ENCODE results near the gene B3GNT5.
"Not testable (repeated sequence)": the region's sequence is repeated elsewhere in the genome, so short reads cannot be mapped to it uniquely, and the experiment has no call there.

The B3GNT5 gene

GRCh38 chr3:183222631-183223235 is 30.3 kb upstream of the B3GNT5 start:
- Histone ChIP-seq H3K27ac (ENCODE audit: poor library complexity, severe bottlenecking) (no peak overlapping the region), H3K36me3 (ENCODE audit: low read depth) (no peaks in the 10 kb centered on the region), H3K4me3 (ENCODE audit: severe bottlenecking) (no peak overlapping the region), H3K27me3 (ENCODE audit: insufficient read depth, poor library complexity, severe bottlenecking) (no peaks in the 10 kb centered on the region), H3K9me3 (ENCODE audit: severe bottlenecking) (no peaks in the 10 kb centered on the region), H3K4me1 (ENCODE audit: insufficient read depth, poor library complexity, severe bottlenecking) (no peaks in the 10 kb centered on the region)
- DNase-seq (ENCODE audit: low spot score) (no peak), ATAC-seq (ENCODE audit: low read depth) (no peak)
- TF ChIP-seq CTCF (IDR thresholded peaks at IDR 0.05; ENCODE audit: poor library complexity, severe bottlenecking): no peak

GRCh38 chr3:183224180-183224970 is 28.7 kb upstream of the B3GNT5 start:
- DNase-seq (ENCODE audit: low spot score) (no peak), ATAC-seq (ENCODE audit: low read depth) (no peak)
- H3K4me1 ChIP-seq (ENCODE audit: insufficient read depth, poor library complexity, severe bottlenecking): no peaks in the 10 kb centered on the region
- no peak for TF ChIP-seq CTCF (IDR thresholded peaks at IDR 0.05; ENCODE audit: poor library complexity, severe bottlenecking)
- no peak overlapping the region for H3K27ac ChIP-seq (ENCODE audit: poor library complexity, severe bottlenecking)
- H3K4me3 ChIP-seq (ENCODE audit: severe bottlenecking): no peak overlapping the region
- H3K27me3 ChIP-seq (ENCODE audit: insufficient read depth, poor library complexity, severe bottlenecking): no peaks in the 10 kb centered on the region
- H3K9me3 ChIP-seq (ENCODE audit: severe bottlenecking): no peaks in the 10 kb centered on the region
- H3K36me3 ChIP-seq (ENCODE audit: low read depth): no peaks in the 10 kb centered on the region

- Histone ChIP-seq H3K27me3 (ENCODE audit: insufficient read depth, poor library complexity, severe bottlenecking) (no peaks in the 10 kb centered on the region), H3K4me1 (ENCODE audit: insufficient read depth, poor library complexity, severe bottlenecking) (no peaks in the 10 kb centered on the region), H3K4me3 (ENCODE audit: severe bottlenecking) (no peak overlapping the region), H3K36me3 (ENCODE audit: low read depth) (no peaks in the 10 kb centered on the region), H3K9me3 (ENCODE audit: severe bottlenecking) (no peaks in the 10 kb centered on the region), H3K27ac (ENCODE audit: poor library complexity, severe bottlenecking) (no peak overlapping the region)
- DNase-seq (ENCODE audit: low spot score): no peak
- no peak for TF ChIP-seq CTCF (IDR thresholded peaks at IDR 0.05; ENCODE audit: poor library complexity, severe bottlenecking)
- ATAC-seq (ENCODE audit: low read depth): no peak
Measured at GRCh38 chr3:183226333-183226890, 26.6 kb upstream of the B3GNT5 start.

DNA sequence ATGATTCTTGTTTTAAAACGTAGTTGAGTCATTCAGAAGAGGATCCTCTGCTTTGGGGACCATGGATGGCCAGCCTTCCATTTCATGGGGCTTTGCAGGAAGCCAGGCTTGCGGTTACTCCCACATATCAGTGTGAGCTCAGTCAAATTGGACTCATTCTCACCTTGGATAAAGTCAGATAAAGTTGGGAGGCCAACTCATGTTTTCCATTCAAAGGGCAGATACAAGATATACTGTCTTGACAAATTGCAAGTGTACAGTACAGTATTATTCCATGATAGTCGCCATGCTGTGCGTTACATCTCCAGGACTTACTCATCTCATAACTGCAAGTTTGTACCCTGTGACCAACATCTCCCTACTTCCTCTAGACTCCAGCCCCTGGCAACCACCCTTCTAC is 25.5 kb upstream of the B3GNT5 start:
- Histone ChIP-seq H3K27me3 (ENCODE audit: insufficient read depth, poor library complexity, severe bottlenecking) (no peaks in the 10 kb centered on the region), H3K9me3 (ENCODE audit: severe bottlenecking) (no peaks in the 10 kb centered on the region), H3K36me3 (ENCODE audit: low read depth) (no peaks in the 10 kb centered on the region), H3K27ac (ENCODE audit: poor library complexity, severe bottlenecking) (no peak overlapping the region), H3K4me3 (ENCODE audit: severe bottlenecking) (no peak overlapping the region), H3K4me1 (ENCODE audit: insufficient read depth, poor library complexity, severe bottlenecking) (no peaks in the 10 kb centered on the region)
- no peak for TF ChIP-seq CTCF (IDR thresholded peaks at IDR 0.05; ENCODE audit: poor library complexity, severe bottlenecking)
- no peak for DNase-seq (ENCODE audit: low spot score)
- ATAC-seq (ENCODE audit: low read depth): no peak

- no peak for TF ChIP-seq CTCF (IDR thresholded peaks at IDR 0.05; ENCODE audit: poor library complexity, severe bottlenecking)
- H3K27ac ChIP-seq (ENCODE audit: poor library complexity, severe bottlenecking): no peak overlapping the region
- no peaks in the 10 kb centered on the region for H3K36me3 ChIP-seq (ENCODE audit: low read depth)
- no peaks in the 10 kb centered on the region for H3K27me3 ChIP-seq (ENCODE audit: insufficient read depth, poor library complexity, severe bottlenecking)
- no peaks in the 10 kb centered on the region for H3K4me1 ChIP-seq (ENCODE audit: insufficient read depth, poor library complexity, severe bottlenecking)
- no peak overlapping the region for H3K4me3 ChIP-seq (ENCODE audit: severe bottlenecking)
- no peak for DNase-seq (ENCODE audit: low spot score)
- H3K9me3 ChIP-seq (ENCODE audit: severe bottlenecking): no peaks in the 10 kb centered on the region
- ATAC-seq (ENCODE audit: low read depth): no peak
Measured at GRCh38 chr3:183229178-183229577, 23.9 kb upstream of the B3GNT5 start.

- not testable (repeated sequence) for H3K9me3 ChIP-seq (ENCODE audit: severe bottlenecking); H3K36me3 ChIP-seq (ENCODE audit: low read depth); H3K4me1 ChIP-seq (ENCODE audit: insufficient read depth, poor library complexity, severe bottlenecking); ATAC-seq (ENCODE audit: low read depth); H3K4me3 ChIP-seq (ENCODE audit: severe bottlenecking); H3K27me3 ChIP-seq (ENCODE audit: insufficient read depth, poor library complexity, severe bottlenecking); H3K27ac ChIP-seq (ENCODE audit: poor library complexity, severe bottlenecking); DNase-seq (ENCODE audit: low spot score)
Measured at GRCh38 chr3:183230251-183230650, 22.8 kb upstream of the B3GNT5 start.
